ENCODE measurements around the gene GALNT10. TPM values are rescaled to one million over a fixed set of nuclear protein-coding genes. Genes with fewer than 3 reads are reported as not detected.

Gene GALNT10
- total RNA-seq, 1 donor from 2014 or later, result 10.2 TPM

DNA sequence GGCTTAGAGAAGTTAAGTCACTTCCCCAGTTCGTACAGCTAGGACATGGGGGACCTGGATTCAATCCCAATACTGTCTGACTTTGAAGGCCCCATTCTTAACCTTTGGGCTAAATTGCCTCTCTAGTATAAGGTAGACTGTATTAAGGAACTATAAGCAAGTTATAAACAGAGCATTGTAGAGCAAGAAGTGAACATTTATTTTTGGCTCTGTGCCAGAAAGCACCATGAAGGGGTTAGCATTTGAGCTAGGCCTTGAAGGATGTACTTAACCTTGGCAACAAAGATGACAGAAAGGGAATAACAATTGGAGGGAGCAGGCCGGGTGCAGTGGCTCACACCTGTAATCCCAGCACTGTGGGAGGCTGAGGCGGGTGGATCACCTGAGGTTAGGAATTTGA, 32.8 kb downstream of the GALNT10 start:
- H3K4me3 Mint-ChIP-seq, result no peak overlapping the region
- Histone ChIP-seq H2AFZ (replicated peaks) (no peak overlapping the region), H3K27ac (no peak overlapping the region), H3K79me2 (ENCODE audit: low read depth) (no peaks in the 10 kb centered on the region), H3K9ac (no peak overlapping the region), H3F3A (ENCODE audit: low read depth) (no peaks in the 10 kb centered on the region), H3K9me3 (ENCODE audit: low read depth) (no peaks in the 10 kb centered on the region), H3K4me3 (no peak overlapping the region), H3K36me3 (no peaks in the 10 kb centered on the region), H3K27me3 (no peaks in the 10 kb centered on the region), H3K4me2 (no peak overlapping the region), H4K20me1 (ENCODE audit: low read depth) (no peaks in the 10 kb centered on the region), H3K4me1 (peaks cover 10% of the 10 kb centered on the region)
- peaks cover 2% of the 10 kb centered on the region for H3K27me3 Mint-ChIP-seq (ENCODE audit: insufficient read depth, low read depth)
- H3K4me1 Mint-ChIP-seq, result peaks cover 12% of the 10 kb centered on the region
- TF ChIP-seq, protein P1, sequence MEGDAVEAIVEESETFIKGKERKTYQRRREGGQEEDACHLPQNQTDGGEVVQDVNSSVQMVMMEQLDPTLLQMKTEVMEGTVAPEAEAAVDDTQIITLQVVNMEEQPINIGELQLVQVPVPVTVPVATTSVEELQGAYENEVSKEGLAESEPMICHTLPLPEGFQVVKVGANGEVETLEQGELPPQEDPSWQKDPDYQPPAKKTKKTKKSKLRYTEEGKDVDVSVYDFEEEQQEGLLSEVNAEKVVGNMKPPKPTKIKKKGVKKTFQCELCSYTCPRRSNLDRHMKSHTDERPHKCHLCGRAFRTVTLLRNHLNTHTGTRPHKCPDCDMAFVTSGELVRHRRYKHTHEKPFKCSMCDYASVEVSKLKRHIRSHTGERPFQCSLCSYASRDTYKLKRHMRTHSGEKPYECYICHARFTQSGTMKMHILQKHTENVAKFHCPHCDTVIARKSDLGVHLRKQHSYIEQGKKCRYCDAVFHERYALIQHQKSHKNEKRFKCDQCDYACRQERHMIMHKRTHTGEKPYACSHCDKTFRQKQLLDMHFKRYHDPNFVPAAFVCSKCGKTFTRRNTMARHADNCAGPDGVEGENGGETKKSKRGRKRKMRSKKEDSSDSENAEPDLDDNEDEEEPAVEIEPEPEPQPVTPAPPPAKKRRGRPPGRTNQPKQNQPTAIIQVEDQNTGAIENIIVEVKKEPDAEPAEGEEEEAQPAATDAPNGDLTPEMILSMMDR (IDR thresholded peaks at IDR 0.05), result no peak
- TF ChIP-seq EZH2phosphoT487 (IDR thresholded peaks at IDR 0.05) (no peak), EZH2 (IDR thresholded peaks at IDR 0.05) (no peak)
- peaks cover 32% of the 10 kb centered on the region for H3K36me3 Mint-ChIP-seq
- DNase-seq (ENCODE audit: low spot score), result no peak
- no peak overlapping the region for H3K27ac Mint-ChIP-seq
- peaks cover 18% of the 10 kb centered on the region for H3K9me3 Mint-ChIP-seq

- Mint-ChIP-seq H3K9me3 (peaks cover 18% of the 10 kb centered on the region), H3K4me1 (peaks cover 11% of the 10 kb centered on the region), H3K27ac (no peak overlapping the region), H3K27me3 (ENCODE audit: insufficient read depth, low read depth) (no peaks in the 10 kb centered on the region), H3K36me3 (peaks cover 24% of the 10 kb centered on the region), H3K4me3 (no peak overlapping the region)
- H2AFZ ChIP-seq (replicated peaks), result no peak overlapping the region
- no peaks in the 10 kb centered on the region for H3K27me3 ChIP-seq
- no peak overlapping the region for H3K4me3 ChIP-seq
- no peaks in the 10 kb centered on the region for H3K9me3 ChIP-seq (ENCODE audit: low read depth)
- H3K4me2 ChIP-seq, result no peak overlapping the region
- no peaks in the 10 kb centered on the region for H3K79me2 ChIP-seq (ENCODE audit: low read depth)
- no peaks in the 10 kb centered on the region for H4K20me1 ChIP-seq (ENCODE audit: low read depth)
- H3F3A ChIP-seq (ENCODE audit: low read depth), result no peaks in the 10 kb centered on the region
- H3K4me1 ChIP-seq, result no peaks in the 10 kb centered on the region
- no peak overlapping the region for H3K9ac ChIP-seq
- no peak for DNase-seq (ENCODE audit: low spot score)
- no peaks in the 10 kb centered on the region for H3K36me3 ChIP-seq
- no peak overlapping the region for H3K27ac ChIP-seq
- TF ChIP-seq EZH2 (IDR thresholded peaks at IDR 0.05) (no peak), EZH2phosphoT487 (IDR thresholded peaks at IDR 0.05) (no peak)
- TF ChIP-seq, protein P1 (IDR thresholded peaks at IDR 0.05), result no peak
Observed at GRCh38 chr5:154227090-154227489, 36.6 kb downstream of the GALNT10 start.

GRCh38 chr5:154228696-154229095, 38.2 kb downstream of the GALNT10 start:
- no peak for DNase-seq (ENCODE audit: low spot score)
- Histone ChIP-seq H3K27ac (no peak overlapping the region), H3K4me3 (no peak overlapping the region), H3K4me2 (no peak overlapping the region), H3K9ac (no peak overlapping the region), H3K79me2 (ENCODE audit: low read depth) (no peaks in the 10 kb centered on the region), H3K36me3 (no peaks in the 10 kb centered on the region), H2AFZ (replicated peaks) (no peak overlapping the region), H3F3A (ENCODE audit: low read depth) (no peaks in the 10 kb centered on the region), H3K27me3 (no peaks in the 10 kb centered on the region), H3K9me3 (ENCODE audit: low read depth) (no peaks in the 10 kb centered on the region), H3K4me1 (no peaks in the 10 kb centered on the region), H4K20me1 (ENCODE audit: low read depth) (no peaks in the 10 kb centered on the region)
- H3K27ac Mint-ChIP-seq, result no peak overlapping the region
- no peaks in the 10 kb centered on the region for H3K27me3 Mint-ChIP-seq (ENCODE audit: insufficient read depth, low read depth)
- no peak for TF ChIP-seq EZH2phosphoT487 (IDR thresholded peaks at IDR 0.05)
- TF ChIP-seq EZH2 (IDR thresholded peaks at IDR 0.05), result no peak
- TF ChIP-seq, protein P1 (IDR thresholded peaks at IDR 0.05), result no peak
- no peak overlapping the region for H3K4me3 Mint-ChIP-seq
- peaks cover 20% of the 10 kb centered on the region for H3K36me3 Mint-ChIP-seq
- H3K4me1 Mint-ChIP-seq, result peaks cover 13% of the 10 kb centered on the region
- H3K9me3 Mint-ChIP-seq, result peaks cover 18% of the 10 kb centered on the region
